ENCODE measurements around the gene TTC29.
"Not testable (repeated sequence)": the region's sequence is repeated elsewhere in the genome, so short reads cannot be mapped to it uniquely, and the experiment has no call there.

Gene TTC29

GRCh38 chr4:146699910-146700309 lies 245.8 kb downstream of the TTC29 start:
- DNase-seq (ENCODE audit: low spot score): no peak

- DNase-seq (ENCODE audit: low spot score): no peak
These were observed 270.7 kb downstream of the TTC29 start for GRCh38 chr4:146674829-146675570.

- not testable (repeated sequence) for DNase-seq (ENCODE audit: low spot score)
These were observed 281.7 kb downstream of the TTC29 start for GRCh38 chr4:146663968-146664311.

- DNase-seq (ENCODE audit: low spot score): no peak
These were observed 284.3 kb downstream of the TTC29 start for GRCh38 chr4:146661367-146661766.
